ENCODE results near the gene KLHL22.
"Not testable (repeated sequence)": the region's sequence is repeated elsewhere in the genome, so short reads cannot be mapped to it uniquely, and the experiment has no call there.

Gene KLHL22, protein sequence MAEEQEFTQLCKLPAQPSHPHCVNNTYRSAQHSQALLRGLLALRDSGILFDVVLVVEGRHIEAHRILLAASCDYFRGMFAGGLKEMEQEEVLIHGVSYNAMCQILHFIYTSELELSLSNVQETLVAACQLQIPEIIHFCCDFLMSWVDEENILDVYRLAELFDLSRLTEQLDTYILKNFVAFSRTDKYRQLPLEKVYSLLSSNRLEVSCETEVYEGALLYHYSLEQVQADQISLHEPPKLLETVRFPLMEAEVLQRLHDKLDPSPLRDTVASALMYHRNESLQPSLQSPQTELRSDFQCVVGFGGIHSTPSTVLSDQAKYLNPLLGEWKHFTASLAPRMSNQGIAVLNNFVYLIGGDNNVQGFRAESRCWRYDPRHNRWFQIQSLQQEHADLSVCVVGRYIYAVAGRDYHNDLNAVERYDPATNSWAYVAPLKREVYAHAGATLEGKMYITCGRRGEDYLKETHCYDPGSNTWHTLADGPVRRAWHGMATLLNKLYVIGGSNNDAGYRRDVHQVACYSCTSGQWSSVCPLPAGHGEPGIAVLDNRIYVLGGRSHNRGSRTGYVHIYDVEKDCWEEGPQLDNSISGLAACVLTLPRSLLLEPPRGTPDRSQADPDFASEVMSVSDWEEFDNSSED

GRCh38 chr22:20494978-20495860 is at the start of gene KLHL22:
KLHL22 (minus strand) TSS chr22:20495795; CDS start chr22:20489211, 6,584 bp downstream.
- no peak for DNase-seq

DNA sequence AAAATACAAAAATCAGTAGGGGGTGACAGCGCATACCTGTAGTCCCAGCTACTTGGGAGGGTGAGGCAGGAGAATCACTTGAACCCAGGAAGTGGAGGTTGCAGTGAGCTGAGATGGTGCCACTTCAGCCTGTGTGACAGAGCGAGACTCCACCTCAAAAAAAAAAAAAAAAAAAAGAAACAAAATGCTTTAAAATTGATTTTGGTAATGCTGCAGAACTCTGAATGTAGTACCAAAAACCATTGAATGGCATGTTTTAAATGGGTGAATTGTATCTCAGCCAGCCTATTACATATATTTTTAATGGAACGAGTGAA is 49.7 kb upstream of the KLHL22 start:
- not testable (repeated sequence) for DNase-seq

- DNase-seq, result no peak
Observed at GRCh38 chr22:20542736-20543135, 47.1 kb upstream of the KLHL22 start.

- DNase-seq, result no peak
Observed at GRCh38 chr22:20542055-20542454, 46.5 kb upstream of the KLHL22 start.

DNA sequence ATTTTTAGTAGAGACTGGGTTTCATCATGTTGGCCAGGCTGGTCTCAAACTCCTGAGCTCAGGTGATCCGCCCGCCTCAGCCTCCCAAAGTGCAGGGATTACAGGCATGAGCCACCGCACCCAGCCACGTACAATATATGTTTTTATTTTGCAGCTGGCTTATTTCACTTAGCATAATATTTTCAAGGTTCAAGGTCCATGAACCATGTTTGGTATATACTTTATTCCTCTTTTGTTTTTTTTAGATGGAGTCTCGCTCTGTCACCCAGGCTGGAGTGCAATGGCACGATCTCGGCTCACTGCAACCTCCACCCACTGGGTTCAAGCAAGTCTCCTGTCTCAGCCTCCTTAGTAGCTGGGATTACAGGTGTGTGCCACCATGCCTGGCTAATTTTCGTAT is 43.3 kb upstream of the KLHL22 start:
- DNase-seq, result not testable (repeated sequence)

GRCh38 chr22:20537983-20538382 is 42.4 kb upstream of the KLHL22 start:
- DNase-seq, result no peak

DNA sequence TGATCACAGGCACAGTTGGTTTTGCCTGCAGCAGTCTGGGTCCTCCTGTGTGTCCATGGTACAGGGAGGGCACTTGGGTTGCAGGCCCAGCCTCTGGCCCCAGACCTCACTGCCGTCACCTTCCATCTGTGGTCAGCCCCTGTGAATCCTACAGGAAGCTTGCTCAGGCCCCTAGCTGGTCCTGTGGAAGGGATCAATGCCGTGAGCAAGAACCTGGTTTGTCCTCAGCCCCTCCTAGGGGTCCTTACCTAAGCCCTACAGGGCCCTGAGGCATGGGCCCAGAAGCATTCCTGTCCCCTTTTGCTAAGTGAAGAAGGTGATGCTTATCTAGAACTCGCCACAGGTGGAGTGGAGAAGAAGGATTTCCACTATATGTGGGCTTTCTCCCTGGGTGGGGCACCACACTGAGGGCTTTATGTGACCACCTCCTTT is 41.7 kb upstream of the KLHL22 start:
- DNase-seq, result no peak

DNA sequence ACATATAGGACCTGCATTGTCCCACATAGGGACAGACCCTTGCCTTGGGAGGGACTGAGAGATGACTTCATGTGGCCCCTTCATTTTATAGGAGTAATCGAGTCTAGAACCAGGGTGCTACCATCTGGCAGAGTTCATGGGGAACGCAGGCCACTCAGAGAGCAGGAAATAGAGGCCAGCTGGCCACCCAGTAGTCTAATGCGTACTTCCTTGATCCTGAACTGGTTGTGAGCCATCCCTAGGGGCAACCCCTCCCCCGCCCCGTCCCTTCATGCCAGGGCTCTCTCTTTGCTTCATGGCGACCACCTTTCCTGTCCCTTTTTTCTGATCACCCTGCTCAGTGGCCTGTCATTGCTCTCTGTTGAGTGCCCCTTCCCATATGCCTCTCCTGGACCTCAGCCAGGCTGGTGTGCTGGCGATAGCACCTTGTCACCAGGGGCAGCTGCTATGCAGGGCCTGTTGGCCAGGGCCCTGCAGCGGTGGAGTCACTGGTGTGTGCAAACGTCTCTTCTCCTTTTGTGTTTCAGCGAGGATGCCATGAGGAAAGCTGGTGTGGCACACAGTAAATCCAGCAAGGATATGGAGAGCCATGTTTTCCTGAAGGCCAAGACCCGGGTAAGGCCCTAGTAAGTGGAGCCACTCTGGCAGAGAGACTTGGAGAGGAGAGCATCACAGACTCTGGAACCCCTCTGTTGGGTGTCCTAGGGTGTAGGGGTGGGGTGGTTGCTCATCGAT is 41.2 kb upstream of the KLHL22 start:
- DNase-seq, result no peak

- DNase-seq, result no peak
Observed at GRCh38 chr22:20533879-20534265, 38.3 kb upstream of the KLHL22 start.

DNA sequence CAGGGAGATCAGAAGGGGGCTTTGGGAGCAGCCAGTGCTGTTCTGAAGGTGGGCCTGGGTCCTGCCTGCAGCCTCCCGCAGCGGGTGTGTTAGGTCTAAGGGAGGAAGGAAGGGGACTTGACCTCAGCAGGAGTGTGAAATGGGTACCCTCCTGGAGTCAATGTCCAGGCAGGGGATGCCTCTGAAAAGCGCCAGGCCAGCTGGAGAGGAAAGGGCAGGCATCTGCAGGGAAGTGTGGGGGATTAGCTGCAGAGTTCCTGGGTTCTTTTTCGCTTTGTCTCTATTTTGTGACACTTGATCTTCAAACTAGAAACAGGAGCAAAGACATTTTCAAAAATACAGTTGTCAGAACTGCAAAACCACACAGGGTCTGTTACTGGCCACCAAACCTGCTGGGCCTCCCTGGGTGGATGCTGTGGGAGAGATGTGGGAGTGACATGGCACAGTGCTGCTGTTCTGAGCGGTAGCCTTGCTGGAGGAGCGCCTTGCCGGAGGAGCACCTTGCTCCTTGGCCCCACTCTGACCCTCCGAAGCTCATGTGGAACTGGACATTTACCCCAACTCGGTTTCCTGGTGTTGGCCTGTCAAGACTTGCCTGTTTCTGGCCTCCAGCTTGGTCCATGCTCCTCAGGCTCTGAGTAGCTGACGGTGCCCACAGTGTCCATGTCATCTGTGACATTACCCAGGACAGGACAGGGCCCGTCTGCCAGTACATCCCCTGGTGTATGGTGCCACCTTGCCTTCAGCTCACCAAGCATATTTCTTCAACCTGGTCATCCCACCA is 37.7 kb upstream of the KLHL22 start:
- no peak for DNase-seq

- no peak for DNase-seq
Observed at GRCh38 chr22:20532256-20532993, 36.8 kb upstream of the KLHL22 start.

- DNase-seq, result peak; percentile 98
Observed at GRCh38 chr22:20531404-20532201, 36.0 kb upstream of the KLHL22 start.

DNA sequence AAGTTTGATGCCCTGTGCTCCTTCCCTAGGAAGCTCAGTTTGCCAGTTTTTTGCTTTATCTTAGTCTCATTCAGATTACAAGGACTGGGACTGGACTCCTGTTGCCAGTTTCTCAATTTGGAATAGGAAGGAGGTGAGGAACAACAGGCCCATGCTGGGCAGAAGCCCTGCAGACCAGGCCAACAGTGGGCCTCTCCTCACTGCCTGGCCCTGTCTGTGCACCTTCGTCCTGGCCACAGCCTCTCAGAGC is 35.5 kb upstream of the KLHL22 start:
- DNase-seq, result no peak

DNA sequence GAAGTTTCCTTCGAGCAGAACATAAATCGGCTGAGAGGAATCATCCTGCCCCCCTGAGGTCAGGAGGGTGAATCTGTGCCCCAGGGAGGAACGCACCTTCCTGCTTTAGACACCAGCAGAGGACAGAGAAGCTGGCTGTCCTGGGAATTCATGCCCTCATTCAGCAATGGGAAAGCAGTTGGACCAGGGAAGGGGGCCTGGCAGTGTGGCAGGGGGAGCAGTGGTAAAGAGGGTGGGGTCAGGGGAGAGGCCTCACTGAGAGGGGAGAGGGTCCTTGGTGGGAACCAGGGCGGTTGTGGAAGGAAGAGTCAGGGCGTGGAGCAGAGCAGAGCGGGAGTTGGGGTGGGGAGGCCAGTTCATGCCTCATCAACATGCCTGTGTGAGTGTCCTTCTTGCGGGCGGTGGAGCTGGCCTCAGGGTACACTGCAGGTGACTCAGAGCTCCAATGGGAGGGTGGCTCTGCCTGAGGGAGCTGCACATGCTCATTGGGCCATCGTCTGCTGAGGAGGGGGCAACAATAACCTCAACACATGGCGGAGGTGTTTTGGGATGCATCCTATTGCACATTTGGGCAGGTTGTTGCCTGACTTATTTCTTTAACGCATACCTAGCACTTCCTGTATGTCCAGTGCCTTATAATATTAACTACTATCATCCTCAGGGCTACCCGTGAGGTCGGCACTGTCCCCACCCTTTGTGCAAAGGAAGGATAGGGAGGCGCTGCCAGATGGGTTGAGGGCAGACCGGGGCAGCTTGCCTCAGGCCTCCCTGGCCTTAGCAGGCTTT is 35.0 kb upstream of the KLHL22 start:
- DNase-seq, result peak; percentile 95

DNA sequence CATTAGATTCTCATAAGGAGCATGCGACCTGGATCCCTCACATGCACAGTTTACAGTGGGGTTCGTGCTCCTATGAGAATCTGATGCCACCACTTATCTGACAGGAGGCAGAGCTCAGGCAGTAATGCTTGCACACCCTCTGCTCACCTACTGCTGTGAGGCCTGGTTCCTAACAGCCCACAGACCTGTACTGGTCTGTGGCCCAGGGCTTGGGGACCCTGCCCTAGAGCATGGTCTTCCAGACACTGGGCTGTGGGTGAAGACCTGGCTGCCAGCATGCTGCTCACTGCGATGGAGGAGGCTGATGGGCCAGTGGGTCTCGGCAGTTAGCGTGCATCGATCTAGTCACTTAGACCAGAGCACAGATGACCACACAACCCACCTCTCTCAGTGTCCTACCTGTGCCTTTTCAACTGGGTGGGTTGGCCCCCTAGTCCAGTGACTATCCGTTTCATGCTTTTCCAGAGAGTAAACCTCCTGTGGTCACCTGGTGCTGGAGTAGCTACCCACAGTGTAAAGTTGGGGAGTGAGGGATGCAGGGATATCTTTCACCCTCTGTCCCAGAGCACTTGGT is 32.9 kb upstream of the KLHL22 start:
- DNase-seq, result no peak

DNA sequence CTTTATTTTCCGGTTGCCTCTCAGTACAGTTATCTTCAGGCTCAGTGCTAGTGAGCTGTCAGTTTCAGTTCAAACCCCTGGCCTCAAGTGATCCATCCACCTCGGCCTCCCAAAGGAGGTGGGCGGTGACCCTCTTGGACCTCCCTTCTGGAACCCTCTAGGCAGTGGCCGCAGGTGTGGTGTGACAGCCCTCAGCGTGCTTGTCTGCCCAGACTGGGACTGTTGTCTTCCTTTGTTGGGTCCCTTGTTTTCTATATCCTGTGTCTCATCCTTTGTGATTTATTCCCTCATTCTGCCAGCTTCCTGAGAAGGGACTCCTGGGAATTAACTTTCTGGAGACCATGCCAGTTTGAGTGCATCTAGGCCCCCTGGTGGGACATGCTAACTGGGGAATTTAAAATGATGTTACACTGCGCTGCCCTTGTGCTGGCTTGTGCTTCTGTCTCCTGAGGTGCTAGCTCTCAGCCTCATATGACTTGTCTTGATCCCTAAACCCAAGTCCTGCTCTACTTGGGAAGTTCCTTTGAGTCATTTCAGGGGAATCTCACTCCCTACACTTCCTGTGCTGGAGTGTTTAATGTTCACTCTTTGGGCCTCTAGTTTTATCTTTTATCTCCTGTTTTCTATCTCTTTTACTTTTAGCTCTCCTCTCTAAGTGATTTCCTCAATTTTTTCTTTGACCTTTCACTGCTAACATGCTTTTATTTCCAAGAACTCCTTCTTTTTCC is 31.2 kb upstream of the KLHL22 start:
- DNase-seq, result no peak

- no peak for DNase-seq
Observed at GRCh38 chr22:20526305-20526627, 30.7 kb upstream of the KLHL22 start.

- DNase-seq, result no peak
Observed at GRCh38 chr22:20525048-20525447, 29.5 kb upstream of the KLHL22 start.

GRCh38 chr22:20524004-20524481 is 28.4 kb upstream of the KLHL22 start:
- no peak for DNase-seq

Data from islet precursor cell (in vitro differentiated cells).